ENCODE data around the gene GPRIN3. TPM values are rescaled to one million over a fixed set of nuclear protein-coding genes. Genes with fewer than 3 reads are reported as not detected.

Gene GPRIN3
- total RNA-seq, 1 experiment from 2014 or later, result not detected

DNA sequence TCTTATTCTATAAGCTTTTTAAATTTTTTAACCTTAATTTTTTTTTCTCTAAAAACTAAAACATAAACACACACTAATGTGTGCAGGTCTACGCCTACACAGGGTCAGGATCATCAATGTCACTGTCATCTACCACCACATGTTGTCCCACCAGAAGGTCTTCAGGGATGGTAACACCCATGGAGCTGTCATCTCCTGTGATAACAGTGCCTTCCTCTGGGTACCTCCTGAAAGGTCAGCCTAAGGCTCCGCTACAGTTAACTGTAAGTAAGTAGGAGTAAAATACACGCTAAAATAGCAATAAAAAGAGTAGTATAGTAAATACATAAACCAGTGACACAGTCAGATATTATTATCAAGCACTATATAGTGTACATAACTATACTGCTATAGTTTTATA lies 45.9 kb upstream of the GPRIN3 start:
- no TSS peak for BruUV-seq (replicated peaks)
- H3K4me3 ChIP-seq (ENCODE audit: low read depth, low read length, poor library complexity, severe bottlenecking), result no peak overlapping the region
- H3K4me1 ChIP-seq (ENCODE audit: insufficient read depth, low read length, poor library complexity, severe bottlenecking), result no peaks in the 10 kb centered on the region
- no peak for TF ChIP-seq EZH2 (IDR thresholded peaks at IDR 0.05; ENCODE audit: borderline replicate concordance, low read depth, low read length, poor library complexity, severe bottlenecking)
- TF ChIP-seq, protein P1, sequence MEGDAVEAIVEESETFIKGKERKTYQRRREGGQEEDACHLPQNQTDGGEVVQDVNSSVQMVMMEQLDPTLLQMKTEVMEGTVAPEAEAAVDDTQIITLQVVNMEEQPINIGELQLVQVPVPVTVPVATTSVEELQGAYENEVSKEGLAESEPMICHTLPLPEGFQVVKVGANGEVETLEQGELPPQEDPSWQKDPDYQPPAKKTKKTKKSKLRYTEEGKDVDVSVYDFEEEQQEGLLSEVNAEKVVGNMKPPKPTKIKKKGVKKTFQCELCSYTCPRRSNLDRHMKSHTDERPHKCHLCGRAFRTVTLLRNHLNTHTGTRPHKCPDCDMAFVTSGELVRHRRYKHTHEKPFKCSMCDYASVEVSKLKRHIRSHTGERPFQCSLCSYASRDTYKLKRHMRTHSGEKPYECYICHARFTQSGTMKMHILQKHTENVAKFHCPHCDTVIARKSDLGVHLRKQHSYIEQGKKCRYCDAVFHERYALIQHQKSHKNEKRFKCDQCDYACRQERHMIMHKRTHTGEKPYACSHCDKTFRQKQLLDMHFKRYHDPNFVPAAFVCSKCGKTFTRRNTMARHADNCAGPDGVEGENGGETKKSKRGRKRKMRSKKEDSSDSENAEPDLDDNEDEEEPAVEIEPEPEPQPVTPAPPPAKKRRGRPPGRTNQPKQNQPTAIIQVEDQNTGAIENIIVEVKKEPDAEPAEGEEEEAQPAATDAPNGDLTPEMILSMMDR (conservative IDR thresholded peaks at IDR 0.05; ENCODE audit: low read depth, low read length), result no peak
- CTCF ChIA-PET, result no interaction called here
- POLR2A ChIA-PET (ENCODE audit: low non-redundant PET), result no interaction called here
- intact Hi-C loops (cut with micrococcal nuclease; ENCODE audit: unreplicated experiment), result no loop called here
- H3K9me3 ChIP-seq (ENCODE audit: low read depth, low read length, poor library complexity, severe bottlenecking), result no peaks in the 10 kb centered on the region
- no peaks in the 10 kb centered on the region for H3K27me3 ChIP-seq (replicated peaks; ENCODE audit: insufficient read depth, low read depth, low read length, poor library complexity)
- no peaks in the 10 kb centered on the region for H3K36me3 ChIP-seq (ENCODE audit: insufficient read depth, low read length, poor library complexity, severe bottlenecking)
- no peak overlapping the region for H3K27ac ChIP-seq (ENCODE audit: low read depth, low read length, poor library complexity, severe bottlenecking)
- no peak for DNase-seq (ENCODE audit: low spot score)

DNA sequence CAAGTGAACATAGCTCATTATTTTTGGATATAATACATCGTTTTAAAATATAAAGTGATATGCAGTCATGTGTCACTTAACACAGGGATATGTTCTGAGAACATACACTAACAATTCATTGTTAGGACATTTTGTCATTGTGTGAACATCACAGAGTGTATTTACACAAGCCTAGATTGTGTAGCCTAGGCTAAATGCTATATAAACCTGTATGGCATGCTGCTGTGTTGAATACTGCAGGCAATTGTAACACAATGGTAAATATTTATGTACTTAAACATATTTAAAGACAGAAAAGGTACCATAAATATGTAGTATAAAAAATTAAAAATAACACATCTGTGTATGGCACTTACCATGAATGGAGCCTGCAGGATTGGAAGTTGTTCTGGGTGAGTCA lies 44.9 kb upstream of the GPRIN3 start:
- Histone ChIP-seq H3K4me3 (ENCODE audit: low read depth, low read length, poor library complexity, severe bottlenecking) (no peak overlapping the region), H3K36me3 (ENCODE audit: insufficient read depth, low read length, poor library complexity, severe bottlenecking) (no peaks in the 10 kb centered on the region), H3K9me3 (ENCODE audit: low read depth, low read length, poor library complexity, severe bottlenecking) (no peaks in the 10 kb centered on the region), H3K27me3 (replicated peaks; ENCODE audit: insufficient read depth, low read depth, low read length, poor library complexity) (no peaks in the 10 kb centered on the region), H3K27ac (ENCODE audit: low read depth, low read length, poor library complexity, severe bottlenecking) (no peak overlapping the region), H3K4me1 (ENCODE audit: insufficient read depth, low read length, poor library complexity, severe bottlenecking) (no peaks in the 10 kb centered on the region)
- CTCF ChIA-PET, result no interaction called here
- no peak for DNase-seq (ENCODE audit: low spot score)
- POLR2A ChIA-PET (ENCODE audit: low non-redundant PET), result no interaction called here
- no TSS peak for BruUV-seq (replicated peaks)
- TF ChIP-seq EZH2 (IDR thresholded peaks at IDR 0.05; ENCODE audit: borderline replicate concordance, low read depth, low read length, poor library complexity, severe bottlenecking), result no peak
- TF ChIP-seq, protein P1 (conservative IDR thresholded peaks at IDR 0.05; ENCODE audit: low read depth, low read length), result no peak
- intact Hi-C loops (cut with micrococcal nuclease; ENCODE audit: unreplicated experiment), result no loop called here

DNA sequence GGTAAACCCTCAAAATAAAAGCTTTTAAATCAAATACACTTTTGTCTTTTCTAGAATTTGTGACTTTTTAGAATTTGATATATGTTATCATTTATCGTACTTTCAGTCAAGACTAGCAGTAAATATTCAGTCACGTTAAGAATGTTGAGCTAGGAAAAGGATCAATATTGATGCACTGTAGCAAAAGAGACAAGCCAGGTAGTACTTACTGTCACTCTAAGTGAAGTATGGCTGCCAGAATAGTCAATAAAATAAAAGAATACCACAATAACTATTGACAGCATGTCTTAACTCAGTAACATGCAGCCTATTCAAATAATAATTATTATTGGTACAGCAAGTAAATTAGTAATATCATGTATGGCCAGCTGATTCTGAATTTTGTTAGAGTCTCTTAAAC lies 43.6 kb upstream of the GPRIN3 start:
- no peak overlapping the region for H3K27ac ChIP-seq (ENCODE audit: low read depth, low read length, poor library complexity, severe bottlenecking)
- BruUV-seq (replicated peaks), result no TSS peak
- TF ChIP-seq EZH2 (IDR thresholded peaks at IDR 0.05; ENCODE audit: borderline replicate concordance, low read depth, low read length, poor library complexity, severe bottlenecking), result no peak
- TF ChIP-seq, protein P1 (conservative IDR thresholded peaks at IDR 0.05; ENCODE audit: low read depth, low read length), result no peak
- no peaks in the 10 kb centered on the region for H3K36me3 ChIP-seq (ENCODE audit: insufficient read depth, low read length, poor library complexity, severe bottlenecking)
- no peak for DNase-seq (ENCODE audit: low spot score)
- intact Hi-C loops (cut with micrococcal nuclease; ENCODE audit: unreplicated experiment), result no loop called here
- H3K27me3 ChIP-seq (replicated peaks; ENCODE audit: insufficient read depth, low read depth, low read length, poor library complexity), result no peaks in the 10 kb centered on the region
- H3K4me1 ChIP-seq (ENCODE audit: insufficient read depth, low read length, poor library complexity, severe bottlenecking), result no peaks in the 10 kb centered on the region
- CTCF ChIA-PET, result no interaction called here
- no peaks in the 10 kb centered on the region for H3K9me3 ChIP-seq (ENCODE audit: low read depth, low read length, poor library complexity, severe bottlenecking)
- no peak overlapping the region for H3K4me3 ChIP-seq (ENCODE audit: low read depth, low read length, poor library complexity, severe bottlenecking)
- POLR2A ChIA-PET (ENCODE audit: low non-redundant PET), result no interaction called here

Data from A673 (cell line).